Measurements from ENCODE around the gene FAM32A. TPM values are rescaled to one million over a fixed set of nuclear protein-coding genes. Genes with fewer than 3 reads are reported as not detected.
A peak's percentile ranks its signal among the peaks of the same experiment; 100 is the strongest.

The FAM32A gene
- total and polyA plus RNA-seq, 4 experiments from 2014 or later = 50.9 to 128 (median 82.1) TPM

DNA sequence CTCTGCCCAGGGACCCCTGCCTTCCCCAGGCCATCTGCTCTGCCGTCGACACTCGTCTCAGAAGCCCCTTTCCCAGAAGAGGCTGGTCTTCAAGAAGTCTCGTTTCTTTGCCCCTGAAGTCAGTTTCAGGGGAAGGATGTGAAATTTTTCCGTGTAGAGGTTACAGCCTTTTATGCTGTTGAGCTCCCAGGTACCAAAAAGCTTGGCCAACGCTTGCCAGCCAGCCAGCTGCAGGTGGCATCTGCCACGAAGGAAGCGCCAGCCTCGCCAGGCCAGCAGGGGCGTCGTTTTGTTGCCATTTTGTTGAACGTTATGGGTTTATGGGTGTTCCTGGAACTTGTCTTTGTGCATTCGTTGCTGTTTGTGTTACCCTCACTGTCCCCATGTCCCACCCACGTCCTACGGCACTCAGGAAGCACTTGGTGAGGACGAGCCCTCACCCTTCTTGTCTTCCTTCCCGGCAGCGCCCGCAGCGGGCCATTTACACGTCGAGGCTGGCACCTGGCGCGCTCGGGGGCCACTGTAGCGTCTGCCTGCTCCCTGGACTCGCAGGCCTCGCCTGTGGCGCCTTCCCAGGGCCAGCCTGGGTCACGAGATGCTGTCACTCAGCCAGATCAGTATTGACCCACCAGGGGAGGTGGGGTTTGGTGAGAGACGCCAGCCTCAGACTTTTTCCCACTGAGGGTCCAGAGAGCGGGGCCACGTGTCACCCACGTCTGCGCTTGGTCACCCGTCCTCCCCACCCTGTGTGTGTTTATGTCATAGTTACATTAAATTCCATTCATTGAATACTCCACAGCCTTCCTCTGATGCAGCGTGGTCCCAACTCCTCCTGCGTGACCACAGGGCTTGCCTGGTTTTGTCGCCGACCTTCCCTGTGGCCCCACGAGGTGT, 49.6 kb downstream of the FAM32A start:
- H3K27ac Mint-ChIP-seq = peak overlapping the region in 2 of 7 donors; percentile 25 to 46
- Histone ChIP-seq H3K4me1 (ENCODE audit: insufficient read depth, low read length) (peaks cover 11% of the 10 kb centered on the region), H3K9me3 (ENCODE audit: control insufficient read depth in 1 of 2, low read length in 2 of 2) (no peaks in the 10 kb centered on the region), H3K4me3 (ENCODE audit: low read length in 2 of 2) (no peak overlapping the region), H3K27ac (ENCODE audit: low read depth, low read length) (no peak overlapping the region), H3K27me3 (ENCODE audit: insufficient read depth, low read length) (no peaks in the 10 kb centered on the region), H3K36me3 (ENCODE audit: insufficient read depth, low read length) (peaks cover 22% of the 10 kb centered on the region)
- ChIA-PET POLR2A (ENCODE audit: partially characterized antibody) (no interaction called here), CTCF (ENCODE audit: partially characterized antibody) (no interaction called here)
- no peaks in the 10 kb centered on the region for H3K27me3 Mint-ChIP-seq
- H3K4me1 Mint-ChIP-seq = peaks cover 10 to 19% (median 17%) of the 10 kb centered on the region in 4 donors
- H3K36me3 Mint-ChIP-seq = peaks cover 34 to 51% of the 10 kb centered on the region in 2 donors
- intact Hi-C loops (cut with micrococcal nuclease) = no loop called here
- no peak overlapping the region for H3K4me3 Mint-ChIP-seq
- H3K9me3 Mint-ChIP-seq = no peaks in the 10 kb centered on the region
- no peak for DNase-seq

DNA sequence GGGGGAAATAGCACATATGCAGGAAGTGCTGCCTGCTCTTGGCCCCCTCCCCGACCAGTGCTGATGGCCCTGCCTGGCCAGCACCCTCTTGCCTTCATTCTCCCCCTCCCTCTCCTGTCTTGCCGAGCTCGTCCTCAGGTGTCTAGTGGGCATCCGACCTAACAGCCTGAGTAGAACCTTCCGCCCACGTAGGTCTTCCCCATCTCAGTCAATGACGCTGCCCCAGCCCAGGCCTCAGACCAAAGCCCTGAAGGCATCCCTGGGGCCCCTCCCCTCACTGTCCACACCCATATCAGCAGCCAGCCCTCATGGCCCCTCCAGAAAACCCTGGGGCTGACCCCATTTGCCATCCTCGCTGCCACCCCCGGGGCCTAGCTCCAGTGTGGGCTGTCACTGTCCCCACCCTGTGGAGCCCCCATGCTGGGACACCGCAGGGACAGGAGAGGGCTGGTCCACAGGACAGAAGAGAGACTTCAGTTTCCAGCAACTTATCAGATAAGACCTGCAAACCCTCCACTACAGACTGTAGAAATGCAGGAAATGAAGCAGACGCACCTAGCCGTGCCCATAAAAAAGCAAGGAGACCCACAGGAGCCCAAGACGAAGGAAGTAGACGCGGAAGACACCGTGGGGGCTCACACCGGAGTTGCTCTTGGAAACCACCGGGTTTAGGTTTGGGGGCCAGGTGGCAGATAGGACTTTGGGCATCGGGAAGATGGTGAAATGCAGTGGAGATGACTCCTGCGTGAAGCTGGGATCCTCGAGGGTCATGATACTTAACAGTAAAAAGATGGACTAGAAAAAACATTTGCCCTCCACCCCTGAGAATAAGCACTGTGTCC, 50.8 kb downstream of the FAM32A start:
- intact Hi-C loops (cut with micrococcal nuclease) = no loop called here
- H3K9me3 ChIP-seq (ENCODE audit: control insufficient read depth in 1 of 2, low read length in 2 of 2) = no peaks in the 10 kb centered on the region
- CTCF ChIA-PET (ENCODE audit: partially characterized antibody) = interaction anchor here (1.4 kb wide), 1 partner anchor 147 kb away, joined by 4 read pairs; no protein-coding TSS in a partner anchor
- no peaks in the 10 kb centered on the region for H3K27me3 ChIP-seq (ENCODE audit: insufficient read depth, low read length)
- POLR2A ChIA-PET (ENCODE audit: partially characterized antibody) = no interaction called here
- Mint-ChIP-seq H3K27me3 (no peaks in the 10 kb centered on the region), H3K4me3 (no peak overlapping the region), H3K9me3 (no peaks in the 10 kb centered on the region), H3K4me1 (peaks cover 10 to 19% (median 17%) of the 10 kb centered on the region in 4 donors), H3K27ac (peak overlapping the region in 6 of 7 donors; percentile 24 to 81 (median 60)), H3K36me3 (peaks cover 28 to 44% of the 10 kb centered on the region in 2 donors)
- no peak for DNase-seq
- H3K36me3 ChIP-seq (ENCODE audit: insufficient read depth, low read length) = peaks cover 20% of the 10 kb centered on the region
- no peak overlapping the region for H3K4me3 ChIP-seq (ENCODE audit: low read length in 2 of 2)
- H3K27ac ChIP-seq (ENCODE audit: low read depth, low read length) = no peak overlapping the region
- H3K4me1 ChIP-seq (ENCODE audit: insufficient read depth, low read length) = peaks cover 11% of the 10 kb centered on the region

Other genes with a start within 250 kb of the FAM32A start
- not detected for gene OR10H4, start 236.4 kb upstream of the FAM32A start, total RNA-seq
- not detected for gene OR10H4, start 236.4 kb upstream of the FAM32A start, polyA plus RNA-seq
- gene TPM4, start 108.9 kb upstream of the FAM32A start, total RNA-seq = 10 to 100 TPM; 94.7 to 96.8 TPM
- gene TPM4, start 108.9 kb upstream of the FAM32A start, polyA plus RNA-seq = 100 to 1,000 TPM in 1 of 2 donors, 10 to 100 TPM in 1; 76.7 to 134 TPM
- gene RAB8A, start 73.5 kb upstream of the FAM32A start, total RNA-seq = 10 to 100 TPM; 85.5 to 86.9 TPM
- gene RAB8A, start 73.5 kb upstream of the FAM32A start, polyA plus RNA-seq = 10 to 100 TPM; 83.9 to 96.8 TPM
- 10 to 100 TPM; 17.8 to 18.8 TPM for gene HSH2D, start 41.7 kb upstream of the FAM32A start, total RNA-seq
- 10 to 100 TPM in 1 of 2 donors, 1 to 10 TPM in 1; 5.5 to 12.6 TPM for gene HSH2D, start 41.7 kb upstream of the FAM32A start, polyA plus RNA-seq
- gene CIB3, start 11.9 kb upstream of the FAM32A start, total RNA-seq = not detected
- gene CIB3, start 11.9 kb upstream of the FAM32A start, polyA plus RNA-seq = not detected
- 100 to 1,000 TPM; 107 TPM for gene AP1M1, start 12.5 kb downstream of the FAM32A start, total RNA-seq
- gene AP1M1, start 12.5 kb downstream of the FAM32A start, polyA plus RNA-seq = 100 to 1,000 TPM; 127 to 147 TPM
- gene KLF2, start 139.4 kb downstream of the FAM32A start, total RNA-seq = 100 to 1,000 TPM; 425 to 437 TPM
- gene KLF2, start 139.4 kb downstream of the FAM32A start, polyA plus RNA-seq = 100 to 1,000 TPM; 120 to 300 TPM

Data from CD4-positive, alpha-beta memory T cell (primary cell).